Measurements from ENCODE around the gene CXCR2.
"Not testable (repeated sequence)": the region's sequence is repeated elsewhere in the genome, so short reads cannot be mapped to it uniquely, and the experiment has no call there.

The CXCR2 gene

GRCh38 chr2:218130377-218130776 is 4.5 kb downstream of the CXCR2 start:
- no peak for DNase-seq

GRCh38 chr2:218130822-218131221 is 5.0 kb downstream of the CXCR2 start:
- no peak for DNase-seq

GRCh38 chr2:218137514-218137913 is 11.7 kb downstream of the CXCR2 start:
- no peak for DNase-seq

- no peak for DNase-seq
Observed at GRCh38 chr2:218138047-218138446, 12.2 kb downstream of the CXCR2 start.

- DNase-seq = no peak
Observed at GRCh38 chr2:218145124-218145523, 19.3 kb downstream of the CXCR2 start.

GRCh38 chr2:218146056-218146455 is 20.2 kb downstream of the CXCR2 start:
- DNase-seq = no peak

GRCh38 chr2:218149098-218149497 is 23.3 kb downstream of the CXCR2 start:
- DNase-seq = no peak

- no peak for DNase-seq
Observed at GRCh38 chr2:218149848-218150440, 24.1 kb downstream of the CXCR2 start.

- DNase-seq = no peak
Observed at GRCh38 chr2:218152172-218152571, 26.3 kb downstream of the CXCR2 start.

- DNase-seq = no peak
Observed at GRCh38 chr2:218152777-218153176, 26.9 kb downstream of the CXCR2 start.

- no peak for DNase-seq
Observed at GRCh38 chr2:218155953-218156479, 30.2 kb downstream of the CXCR2 start.

- DNase-seq = no peak
Observed at GRCh38 chr2:218161644-218162043, 35.8 kb downstream of the CXCR2 start.

- DNase-seq = no peak
Observed at GRCh38 chr2:218162814-218163213, 37.0 kb downstream of the CXCR2 start.

GRCh38 chr2:218166791-218167190 is 41.0 kb downstream of the CXCR2 start, which contains the start of gene CXCR1:
CXCR1 (minus strand) TSS chr2:218166962; CDS start chr2:218165211, 1,751 bp downstream.
- no peak for DNase-seq

- DNase-seq = peak; percentile 13
Observed at GRCh38 chr2:218168016-218168415, 42.2 kb downstream of the CXCR2 start.

GRCh38 chr2:218168635-218169462 is 43.0 kb downstream of the CXCR2 start:
- DNase-seq = peak; percentile 35

GRCh38 chr2:218169757-218170546 is 44.1 kb downstream of the CXCR2 start:
- peak; percentile 7 for DNase-seq

GRCh38 chr2:218171744-218172143 is 45.9 kb downstream of the CXCR2 start:
- DNase-seq = not testable (repeated sequence)

- no peak for DNase-seq
Observed at GRCh38 chr2:218172845-218173244, 47.0 kb downstream of the CXCR2 start.

GRCh38 chr2:218179782-218180181 is 54.0 kb downstream of the CXCR2 start:
- DNase-seq = no peak

GRCh38 chr2:218180467-218181114 is 54.8 kb downstream of the CXCR2 start:
- no peak for DNase-seq

GRCh38 chr2:218184331-218184730 is 58.5 kb downstream of the CXCR2 start:
- no peak for DNase-seq
